SW480 (cell line): ENCODE data around the gene PPP1R13L.

Source experiments
- DNase-seq: peaks from one replicate; pipeline ENCODE4 v3.0.0-alpha.2; 2016; ENCODE audit warnings: low spot score

PPP1R13L gene, protein sequence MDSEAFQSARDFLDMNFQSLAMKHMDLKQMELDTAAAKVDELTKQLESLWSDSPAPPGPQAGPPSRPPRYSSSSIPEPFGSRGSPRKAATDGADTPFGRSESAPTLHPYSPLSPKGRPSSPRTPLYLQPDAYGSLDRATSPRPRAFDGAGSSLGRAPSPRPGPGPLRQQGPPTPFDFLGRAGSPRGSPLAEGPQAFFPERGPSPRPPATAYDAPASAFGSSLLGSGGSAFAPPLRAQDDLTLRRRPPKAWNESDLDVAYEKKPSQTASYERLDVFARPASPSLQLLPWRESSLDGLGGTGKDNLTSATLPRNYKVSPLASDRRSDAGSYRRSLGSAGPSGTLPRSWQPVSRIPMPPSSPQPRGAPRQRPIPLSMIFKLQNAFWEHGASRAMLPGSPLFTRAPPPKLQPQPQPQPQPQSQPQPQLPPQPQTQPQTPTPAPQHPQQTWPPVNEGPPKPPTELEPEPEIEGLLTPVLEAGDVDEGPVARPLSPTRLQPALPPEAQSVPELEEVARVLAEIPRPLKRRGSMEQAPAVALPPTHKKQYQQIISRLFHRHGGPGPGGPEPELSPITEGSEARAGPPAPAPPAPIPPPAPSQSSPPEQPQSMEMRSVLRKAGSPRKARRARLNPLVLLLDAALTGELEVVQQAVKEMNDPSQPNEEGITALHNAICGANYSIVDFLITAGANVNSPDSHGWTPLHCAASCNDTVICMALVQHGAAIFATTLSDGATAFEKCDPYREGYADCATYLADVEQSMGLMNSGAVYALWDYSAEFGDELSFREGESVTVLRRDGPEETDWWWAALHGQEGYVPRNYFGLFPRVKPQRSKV

DNA sequence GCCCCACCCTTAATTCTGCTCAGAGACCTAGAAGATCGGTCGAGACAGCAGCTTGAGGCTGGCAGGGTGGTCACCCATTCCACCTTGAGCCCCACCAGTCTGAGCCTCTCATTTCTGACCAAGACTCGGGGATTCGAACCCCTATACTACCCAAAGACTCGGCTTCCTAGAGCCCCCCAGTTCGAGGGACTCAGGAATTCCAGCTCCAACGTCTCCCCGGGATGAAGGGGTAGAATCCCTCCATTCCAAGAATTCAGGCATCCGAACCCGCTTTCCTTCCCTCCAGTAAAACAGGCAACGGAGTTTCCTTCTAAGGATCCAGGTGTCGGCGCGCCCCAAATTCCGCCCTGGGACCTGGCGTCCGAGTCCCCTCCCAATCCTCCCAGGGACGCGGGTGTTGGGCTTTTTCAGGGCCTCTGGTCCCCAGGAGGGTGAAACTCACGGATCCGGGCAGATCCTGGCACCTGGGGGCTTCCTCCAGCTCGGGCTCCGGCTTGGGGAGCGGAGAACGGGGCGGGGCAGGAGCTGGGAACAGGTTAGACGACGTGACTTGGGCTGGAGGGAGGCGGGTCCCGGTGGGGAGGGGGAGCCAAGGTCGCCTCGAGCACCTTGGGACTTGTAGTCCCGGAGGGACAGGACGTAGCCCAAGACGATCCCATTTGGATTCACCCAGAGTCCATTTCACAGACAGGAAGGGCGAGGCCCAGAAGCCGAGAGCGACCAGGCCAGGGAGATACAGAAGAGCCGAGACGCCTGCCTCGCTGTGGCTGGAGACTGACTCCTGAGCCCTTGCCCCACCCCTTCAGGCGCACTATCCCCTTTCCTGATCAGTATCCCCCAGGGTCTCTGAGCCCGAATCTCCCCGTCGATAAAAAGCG is at the start of gene PPP1R13L:
Gene PPP1R13L (minus strand): TSS at position 513 of the 878 bp plus-strand sequence. CDS start 6,751 bp downstream, outside the sequence.
- DNase-seq = peak; percentile 91

DNA sequence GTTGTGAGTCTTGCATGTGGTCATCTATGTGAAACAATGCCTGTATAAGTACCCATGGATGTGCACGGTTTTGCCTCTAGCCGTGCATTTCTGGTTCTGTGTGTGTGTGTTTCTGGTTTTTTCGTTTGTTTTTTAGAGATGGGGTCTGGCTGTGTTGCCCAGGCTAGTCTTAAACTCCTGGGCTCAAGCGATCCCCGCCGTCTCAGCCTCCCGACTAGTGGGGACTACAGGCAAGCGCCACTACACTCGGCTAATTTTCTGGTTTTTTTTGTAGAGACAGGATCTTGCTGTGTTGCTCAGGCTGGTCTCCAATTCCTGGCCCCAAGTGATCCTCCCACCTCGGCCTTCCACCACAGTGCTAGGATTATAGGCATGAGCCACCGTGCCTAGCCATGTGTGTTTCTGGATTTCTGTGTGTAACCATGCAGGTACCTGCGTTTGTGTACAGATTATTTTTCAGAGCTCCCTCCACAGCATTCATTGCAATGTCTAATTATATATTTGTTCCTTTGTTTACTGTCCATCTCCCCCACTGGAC is 47.0 kb upstream of the PPP1R13L start:
- no peak for DNase-seq

DNA sequence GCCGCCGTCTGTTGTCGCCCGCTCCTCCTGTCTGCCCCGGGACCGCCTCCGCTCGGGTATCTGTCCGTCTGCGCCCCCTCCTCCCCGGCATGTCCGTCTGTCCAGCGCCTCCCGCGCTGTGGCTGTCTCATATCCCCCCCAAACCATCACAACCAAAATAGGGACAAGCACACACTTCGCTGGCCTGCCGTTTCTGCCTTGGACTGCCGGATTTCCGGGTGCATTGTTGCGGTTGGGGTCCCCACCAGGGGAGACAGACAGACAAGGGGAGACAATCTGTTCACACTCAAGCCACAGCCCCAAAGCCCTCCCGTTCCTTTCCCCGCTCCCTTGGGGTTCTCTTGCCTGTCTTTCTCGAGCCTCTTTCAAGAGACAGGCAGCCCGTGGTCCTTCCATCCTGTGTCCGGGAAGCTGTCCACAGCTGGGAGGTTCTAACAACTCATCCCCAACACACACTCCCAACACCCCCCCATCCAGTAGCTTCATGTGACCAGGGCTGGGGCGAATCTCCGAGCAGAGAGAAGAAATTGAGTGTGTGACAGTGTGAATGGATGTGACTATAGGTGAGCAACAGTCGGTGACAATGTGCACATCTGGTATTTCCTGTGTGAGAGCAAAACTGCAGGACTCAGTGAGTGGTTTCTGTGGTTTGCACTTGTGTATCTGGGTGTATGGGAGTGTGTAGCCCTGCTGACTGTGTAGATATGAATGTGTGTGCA is 46.4 kb upstream of the PPP1R13L start:
- peak; percentile 64 for DNase-seq

DNA sequence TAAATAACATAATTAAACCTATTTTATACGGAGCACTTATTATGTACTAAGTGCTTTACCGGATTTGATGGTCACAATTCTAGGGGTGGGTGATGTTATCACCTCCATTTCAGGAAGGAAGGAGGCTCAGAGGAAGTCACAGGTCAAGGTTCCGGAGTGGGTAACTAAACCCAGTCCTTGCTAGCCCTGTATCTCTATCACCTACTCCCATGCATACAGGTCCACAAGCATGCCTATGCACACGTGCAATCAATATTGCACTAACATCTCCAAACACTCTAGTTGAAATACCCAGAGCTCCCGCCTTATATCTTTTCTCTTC is 45.1 kb upstream of the PPP1R13L start:
- DNase-seq = no peak

DNA sequence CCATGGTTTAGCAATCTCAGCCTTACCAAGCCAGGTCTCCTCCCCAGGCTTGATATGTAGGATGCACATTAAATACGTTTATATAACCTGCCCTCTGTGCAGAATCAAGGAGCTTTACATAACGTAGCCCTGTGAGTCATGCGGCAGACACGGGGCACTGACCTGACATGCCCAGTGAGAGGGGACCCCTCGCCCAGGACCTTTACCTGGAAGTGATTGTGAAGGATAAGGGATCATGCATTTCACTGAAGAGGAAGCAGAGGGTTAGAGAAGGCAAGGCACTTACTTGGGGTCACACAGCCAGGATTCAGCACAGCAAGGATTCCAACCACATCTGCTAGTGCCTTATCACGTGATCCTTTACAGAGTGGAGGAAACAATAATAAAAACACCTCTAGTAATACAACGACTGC is 44.0 kb upstream of the PPP1R13L start:
- DNase-seq = no peak

DNA sequence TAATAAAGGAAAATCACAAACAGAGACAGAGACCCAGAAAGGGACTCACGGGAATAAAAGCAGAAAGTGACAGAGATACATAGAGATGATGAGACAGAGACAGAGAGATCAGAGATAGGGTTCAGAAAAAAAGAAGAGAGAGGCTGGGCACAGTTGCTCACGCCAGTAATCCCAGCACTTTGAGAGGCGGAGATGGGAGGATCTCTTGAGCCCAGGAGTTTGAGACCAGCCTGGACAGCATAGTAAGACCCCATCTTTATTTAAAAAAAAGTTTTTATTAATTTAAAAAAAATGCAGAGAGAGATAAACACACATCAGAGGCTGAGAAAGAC is 43.5 kb upstream of the PPP1R13L start:
- DNase-seq = no peak

DNA sequence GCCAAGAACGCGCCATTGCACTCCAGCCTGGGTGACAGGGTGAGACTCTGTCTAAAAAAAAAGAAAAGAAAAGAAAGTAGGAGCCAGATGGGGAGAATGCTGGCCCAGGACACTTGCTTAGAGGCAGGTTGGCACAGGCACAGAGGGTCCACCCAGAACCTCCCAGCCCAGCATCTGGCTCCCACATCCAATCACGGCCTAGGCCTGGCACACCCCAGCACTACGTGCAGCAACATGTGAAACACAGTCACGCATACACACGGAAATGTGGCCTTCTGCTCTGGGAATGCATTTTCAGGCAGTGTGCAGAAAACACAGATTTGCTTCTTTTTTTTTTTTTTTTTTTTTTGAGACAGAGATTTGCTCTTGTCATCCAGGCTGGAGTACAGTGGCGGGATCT is 42.1 kb upstream of the PPP1R13L start:
- no peak for DNase-seq

DNA sequence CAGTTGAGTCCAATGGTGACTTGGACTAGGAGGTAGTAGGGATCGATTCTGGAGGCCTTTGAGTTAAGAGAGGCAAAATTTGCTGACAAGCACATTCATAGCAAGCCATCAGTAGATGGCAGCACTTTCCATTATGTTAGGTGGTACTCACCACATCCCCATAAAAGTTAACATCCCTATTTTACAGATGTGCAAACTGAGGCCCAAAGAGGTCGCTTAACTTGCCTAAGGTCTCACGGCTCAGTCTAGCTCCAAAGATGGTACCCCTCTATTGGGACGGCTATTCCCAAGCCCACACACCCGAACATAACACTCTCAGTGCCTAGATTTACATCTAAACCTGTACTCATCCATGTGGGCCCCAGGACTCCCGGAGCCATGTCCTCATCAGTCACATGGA is 41.4 kb upstream of the PPP1R13L start:
- DNase-seq = peak; percentile 67

DNA sequence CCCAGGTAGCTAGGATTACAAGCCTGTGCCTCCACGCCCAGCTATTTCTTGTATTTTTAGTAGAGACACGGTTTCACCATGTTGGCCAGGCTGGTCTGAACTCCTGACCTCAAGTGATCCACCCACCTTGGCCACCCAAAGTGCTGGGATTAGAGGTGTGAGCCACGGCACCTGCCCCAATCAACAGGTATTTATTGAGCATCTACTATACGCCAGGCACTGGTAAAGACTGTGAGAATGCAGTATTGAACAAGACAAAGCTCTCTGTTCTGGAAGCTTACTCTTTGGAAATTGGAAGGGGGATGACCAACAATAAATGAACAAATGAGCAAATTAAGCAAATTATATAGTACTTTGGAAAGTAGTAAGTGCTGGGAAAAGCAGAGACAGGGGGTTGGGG is 40.3 kb upstream of the PPP1R13L start:
- DNase-seq = no peak

DNA sequence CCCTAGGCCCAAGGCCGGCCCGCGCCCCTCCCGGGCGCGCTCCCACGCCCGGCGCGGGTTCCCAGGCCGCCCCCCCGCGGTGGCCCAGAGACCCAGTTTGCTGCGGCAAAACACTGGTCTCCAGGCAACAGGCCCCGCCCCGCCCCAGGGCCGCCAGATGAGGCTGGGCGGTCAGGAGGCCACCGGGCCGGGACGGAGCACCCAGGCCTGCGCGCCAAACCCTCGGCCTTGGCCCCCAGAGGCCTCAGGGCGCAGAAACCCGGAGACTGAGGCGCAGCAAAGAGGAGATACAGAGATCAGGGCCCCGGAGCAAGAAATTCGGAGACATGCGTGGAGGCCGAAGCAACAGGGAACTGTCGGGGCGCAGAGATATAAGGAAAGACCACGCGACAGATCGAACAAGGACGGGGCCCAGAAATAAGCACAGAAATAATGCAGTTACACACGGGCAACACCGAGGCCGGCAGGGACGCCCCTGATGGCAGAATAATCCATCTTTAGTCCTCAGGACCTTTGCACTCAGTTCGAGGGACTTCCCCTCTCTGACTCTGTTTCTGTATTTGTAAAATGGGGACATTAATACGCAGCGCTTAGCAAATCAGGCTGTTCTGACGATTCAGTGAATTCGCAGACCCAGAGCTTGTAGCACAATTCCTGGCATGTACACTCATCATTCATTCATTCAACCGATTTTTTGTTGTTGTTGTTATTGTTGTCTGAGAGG is 39.6 kb upstream of the PPP1R13L start:
- peak; percentile 83 for DNase-seq

DNA sequence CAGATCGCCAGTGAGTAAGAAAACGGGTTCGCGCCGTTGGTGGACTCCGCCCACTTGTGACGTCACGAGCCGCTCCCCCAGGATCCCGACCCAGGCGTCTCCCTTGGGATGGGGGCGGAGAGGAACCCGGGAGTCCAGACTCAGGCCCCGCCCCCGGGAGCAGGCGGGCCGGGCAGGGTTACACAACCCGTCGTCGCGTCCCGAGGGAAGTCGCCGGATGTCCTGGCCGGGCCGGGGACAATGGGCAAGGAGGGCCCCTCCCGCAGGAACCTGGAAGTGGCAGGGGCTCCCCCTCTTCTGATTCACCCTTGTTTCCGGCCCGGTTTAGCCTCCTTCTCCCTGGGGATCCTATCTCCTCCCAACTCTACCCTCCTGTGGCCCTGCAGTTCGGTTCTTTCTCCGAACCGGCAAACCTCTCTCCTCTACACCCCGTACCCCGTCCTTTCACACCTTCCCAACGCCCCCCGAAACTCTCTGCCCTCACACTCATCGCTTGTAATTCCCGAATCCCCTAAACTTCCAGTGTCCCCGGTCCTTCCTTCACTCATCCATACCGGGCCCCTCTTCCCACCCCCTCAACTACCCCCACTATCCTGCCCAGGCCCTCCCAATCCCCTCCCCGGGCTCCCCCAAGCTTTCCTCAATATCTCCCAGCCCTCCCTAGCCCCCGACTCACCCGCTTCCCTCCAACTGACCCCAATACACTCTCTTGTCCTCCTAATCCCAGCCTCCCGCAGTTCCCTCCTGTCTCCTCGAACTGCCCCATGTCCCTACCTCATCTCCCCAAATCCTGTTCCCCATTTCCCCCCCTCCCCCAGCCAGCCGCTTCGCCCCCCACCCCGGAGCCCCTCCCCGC is 38.8 kb upstream of the PPP1R13L start:
- DNase-seq = peak; percentile 98

DNA sequence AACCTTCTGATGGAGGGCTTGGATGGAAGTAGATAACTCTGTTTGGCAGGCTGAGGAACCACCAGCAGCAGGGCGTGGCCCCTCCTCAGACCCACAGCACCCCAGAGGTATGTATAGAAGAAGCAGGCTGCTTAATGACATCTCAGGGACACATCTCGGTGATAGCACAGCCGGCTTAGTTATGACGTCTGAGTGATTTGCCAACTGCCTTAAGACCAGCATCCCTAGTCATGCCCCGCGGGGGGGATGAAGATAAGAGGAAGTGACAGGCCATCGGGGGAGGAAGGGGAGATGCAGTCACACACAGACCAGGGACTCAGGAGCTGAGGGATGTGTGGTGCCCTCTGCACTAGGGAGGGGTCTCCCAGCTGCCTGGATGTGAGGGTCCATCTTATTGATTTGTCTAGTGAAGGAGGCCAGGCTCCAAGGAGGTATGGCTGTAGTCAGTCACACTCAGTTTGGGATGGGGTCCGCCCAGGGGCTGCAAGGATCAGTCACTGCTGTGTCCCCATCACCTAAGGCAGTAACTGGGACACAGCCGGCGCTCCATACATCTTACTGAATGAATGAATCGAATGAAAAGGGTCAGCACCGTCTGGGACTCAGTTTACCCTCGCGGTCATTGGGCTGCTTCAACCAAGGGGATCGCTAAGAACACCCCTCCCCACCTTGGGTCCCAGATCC is 38.1 kb upstream of the PPP1R13L start:
- DNase-seq = no peak

DNA sequence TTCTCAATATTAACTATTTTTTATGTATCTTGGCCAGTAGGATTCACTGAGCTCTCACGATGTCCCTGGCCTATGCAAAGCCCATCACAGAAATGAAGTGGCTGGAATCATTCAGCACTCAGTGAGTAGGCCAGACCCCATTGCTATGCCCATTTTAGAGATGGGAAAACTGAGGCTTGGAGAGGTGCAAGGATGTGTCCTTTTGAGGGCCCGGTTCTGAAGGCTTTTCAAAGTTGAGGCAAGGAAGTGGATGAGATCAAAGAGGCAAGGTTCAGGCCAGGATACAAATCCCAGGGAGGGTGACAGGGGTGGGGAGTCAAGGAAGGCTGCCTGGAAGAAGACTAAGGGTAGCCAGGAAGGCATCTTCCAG is 37.5 kb upstream of the PPP1R13L start:
- DNase-seq = no peak

DNA sequence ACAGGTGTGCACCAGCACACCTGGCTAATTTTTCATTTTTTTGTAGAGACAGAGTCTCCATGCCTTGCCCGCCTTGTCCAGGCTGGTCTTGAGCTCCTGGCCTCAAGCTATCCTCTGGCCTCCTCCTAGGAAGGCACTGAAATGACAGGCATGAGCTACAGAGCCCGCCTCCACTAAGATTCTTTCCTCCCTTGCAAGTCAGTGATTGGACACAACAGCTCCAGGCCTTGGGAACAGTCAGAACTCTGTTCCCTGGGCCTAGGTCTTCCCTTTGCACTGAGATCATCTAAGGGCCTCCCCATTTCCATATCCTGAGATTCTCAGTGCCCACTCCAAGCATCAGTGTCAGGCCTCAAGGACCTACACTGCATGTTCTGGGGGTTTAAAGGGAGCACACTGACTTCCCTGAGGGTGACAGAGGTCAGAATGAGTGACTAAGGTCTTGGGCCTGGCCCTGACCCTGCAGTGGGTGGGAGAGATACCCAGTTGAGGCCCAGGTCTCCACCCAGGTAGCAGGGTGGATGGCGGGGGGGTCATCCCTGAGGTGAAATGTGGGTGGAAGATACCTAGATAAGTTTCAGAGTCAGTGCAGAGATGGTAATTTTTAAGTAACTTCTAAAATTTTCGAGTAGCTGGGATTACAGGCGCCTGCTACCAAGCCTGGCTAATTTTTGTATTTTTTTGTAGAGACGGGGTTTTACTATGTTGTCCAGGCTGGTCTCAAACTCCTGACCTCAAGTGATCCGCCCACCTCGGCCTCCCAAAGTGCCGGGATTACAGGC is 36.2 kb upstream of the PPP1R13L start:
- no peak for DNase-seq

DNA sequence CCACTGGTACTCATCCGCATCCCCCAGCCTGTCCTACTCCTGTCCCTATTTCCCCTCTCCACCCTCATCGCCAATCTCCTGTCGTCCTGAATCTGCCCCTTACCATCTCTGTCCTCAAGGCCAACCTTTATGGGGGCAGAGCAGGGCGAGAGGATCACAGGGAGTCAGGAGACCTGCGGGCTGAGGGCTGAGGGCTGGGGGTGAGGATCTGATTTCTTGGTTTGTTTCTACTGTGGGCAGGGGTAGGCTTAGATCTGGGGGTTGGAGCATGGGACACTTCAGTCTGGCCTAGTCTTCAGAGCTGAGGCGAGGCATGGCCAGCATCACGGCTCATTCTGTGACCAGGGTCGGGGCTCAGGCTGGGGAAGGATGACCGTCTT is 35.4 kb upstream of the PPP1R13L start:
- DNase-seq = no peak

DNA sequence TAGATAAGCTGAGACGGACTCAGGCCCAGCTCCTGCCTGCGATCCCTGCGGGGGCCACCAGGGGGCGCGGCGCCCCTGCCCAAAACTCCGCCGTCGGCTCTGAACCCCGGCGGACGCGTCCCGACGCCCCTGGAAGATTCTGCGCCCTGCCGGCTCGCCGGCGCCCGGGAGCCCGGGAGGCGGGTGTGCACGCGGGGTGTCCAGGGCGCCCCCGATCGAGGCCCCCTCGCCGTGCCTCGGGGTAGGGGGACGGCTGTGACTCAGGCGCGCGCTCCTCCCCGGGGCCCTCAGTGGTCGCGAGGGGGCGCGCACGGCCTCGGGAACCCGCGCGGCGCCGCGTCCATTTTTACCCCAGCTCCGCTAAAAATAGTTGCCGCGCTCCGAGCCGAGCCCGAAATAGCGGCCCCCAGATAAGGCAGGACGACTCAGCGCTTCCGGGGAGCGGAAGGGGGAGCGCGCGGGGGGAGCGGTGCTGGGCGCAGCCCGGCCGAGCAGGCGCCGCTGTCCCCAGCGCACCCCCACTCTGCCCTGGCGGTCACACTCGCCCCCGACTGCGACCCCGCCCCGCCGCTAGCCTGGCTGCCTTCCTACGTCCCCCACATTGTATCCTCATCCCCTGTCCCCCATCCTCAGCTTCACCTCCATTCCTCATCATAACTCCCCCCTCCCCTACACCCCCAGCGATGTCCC is 34.8 kb upstream of the PPP1R13L start:
- DNase-seq = peak; percentile 85

DNA sequence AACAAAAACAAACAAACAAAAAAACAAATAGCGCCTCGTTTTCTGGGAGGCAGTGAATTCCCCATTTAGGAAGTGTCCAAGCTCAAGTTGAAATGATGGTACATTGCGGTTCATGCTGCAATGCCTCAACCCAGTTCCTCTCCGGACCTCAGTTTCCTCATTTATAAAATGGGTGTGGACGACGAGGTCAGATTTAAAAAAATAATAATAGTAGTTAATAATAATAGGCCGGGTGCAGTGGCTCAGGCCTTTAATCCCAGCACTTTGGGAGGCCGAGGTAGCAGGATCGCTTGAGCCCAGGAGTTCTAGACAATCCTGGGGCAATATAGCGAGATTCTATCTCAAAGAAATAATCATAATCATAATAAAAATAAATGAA is 34.3 kb upstream of the PPP1R13L start:
- DNase-seq = no peak

DNA sequence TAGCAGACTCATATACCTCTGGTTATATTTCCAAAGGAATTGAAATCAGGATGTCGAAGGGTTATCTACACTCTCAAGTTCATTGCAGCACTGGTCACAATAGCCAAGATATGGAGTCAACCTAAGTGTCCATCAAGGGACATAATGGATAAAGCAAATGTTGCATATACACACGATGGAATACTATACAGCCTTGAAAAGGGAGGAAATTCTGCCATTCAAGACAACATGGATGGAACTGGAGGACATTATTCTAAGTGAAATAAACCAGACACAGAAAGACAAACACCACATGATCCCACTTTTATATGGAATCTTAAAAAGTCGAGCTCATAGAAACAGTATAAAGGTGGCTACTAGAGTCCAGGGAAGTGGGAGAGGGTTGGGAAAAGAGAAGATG is 32.5 kb upstream of the PPP1R13L start:
- no peak for DNase-seq
